K562 (cell line): ENCODE results near the gene IL1RL1. TPM values are rescaled to one million over a fixed set of nuclear protein-coding genes. Genes with fewer than 3 reads are reported as not detected.

Experiments used
- ATAC-seq: fragments of 200-7000 bp; cut with Tn5 transposase; 3 replicates; pipeline ENCODE4 v1.9.1; 2020; ENCODE audit warnings: moderate library complexity
- BruUV-seq: library from RNA; stranded (reverse); fragments of 400-500 nt; replicated peaks from 2 replicates; lab custom pipeline; 2021; lab: Mats Ljungman, UMichigan
- CTCF ChIA-PET: fragments of 300-600 bp; formaldehyde crosslinking; extraction: SDS; loops from one replicate; lab custom pipeline; 2021; ENCODE audit warnings: low intra/inter-chr PET ratio; lab: Yijun Ruan, JAX
- POLR2A ChIA-PET: fragments of 300-600, 350-650 bp; sonication (Branson Sonifier 250); formaldehyde crosslinking; extraction: SDS; loops from one replicate; lab custom pipeline; 2021; ENCODE audit warnings: antibody characterized with exemption, inconsistent platforms; lab: Yijun Ruan, JAX
- DNase-seq, 4 experiments: peaks; one replicate each; pipeline versions ENCODE4 v3.0.0 to v3.0.0-alpha.2; 2011 to 2018; ENCODE audit warnings: low spot score in 3 of 4, mixed read lengths in 3 of 4; ENCODE audit errors: extremely low read depth in 1 of 4
- FAIRE-seq: peaks from 2 replicates; lab custom pipeline; 2011; peaks lifted over from hg19 to GRCh38; lab: Jason Lieb, UNC
- H2AFZ ChIP-seq: 2 replicates; pipeline ENCODE4 v1.6.0; 2011; ENCODE audit warnings: low read depth, low read length, control low read depth, inconsistent platforms
- H3K27ac ChIP-seq: fragments of 200-600 bp; 3 replicates; pipeline ENCODE4 v1.8.0; 2011; ENCODE audit warnings: low read depth, mild to moderate bottlenecking, control low read depth, inconsistent platforms, low read length, moderate library complexity, mixed read lengths; ENCODE audit errors: extremely low read depth
- H3K27me3 ChIP-seq, 2 experiments: fragments of 300-600 bp in 1 of 2; 2 replicates in 1 of 2; 3 replicates in 1 of 2; pipeline versions ENCODE4 v1.6.0 to v1.8.0; 2011; ENCODE audit warnings: inconsistent platforms in 2 of 2, low read length in 2 of 2, mild to moderate bottlenecking in 1 of 2, mixed read lengths in 1 of 2, moderate library complexity in 1 of 2; ENCODE audit not compliant: control insufficient read depth in 2 of 2, insufficient read depth in 2 of 2
- H3K36me3 ChIP-seq: fragments of 300-600 bp; 3 replicates; pipeline ENCODE4 v1.8.0; 2011; ENCODE audit warnings: mild to moderate bottlenecking, low read length, inconsistent platforms; ENCODE audit not compliant: control insufficient read depth, insufficient read depth
- H3K4me1 ChIP-seq, 2 experiments: fragments of 200-600 bp in 1 of 2; replicated peaks in 1 of 2; 2 replicates in 1 of 2; 3 replicates in 1 of 2; pipeline versions ENCODE4 v1.5.1 to v1.8.0; 2011; ENCODE audit warnings: inconsistent platforms in 2 of 2, low read length in 2 of 2, mild to moderate bottlenecking in 1 of 2, mixed read lengths in 1 of 2, moderate library complexity in 1 of 2; ENCODE audit not compliant: control insufficient read depth in 2 of 2, insufficient read depth in 2 of 2
- H3K4me2 ChIP-seq: 2 replicates; pipeline ENCODE4 v1.6.1; 2011; ENCODE audit warnings: low read length, control low read depth, inconsistent platforms, mixed read lengths; ENCODE audit not compliant: insufficient read depth
- H3K4me3 ChIP-seq: fragments of 200-600 bp; sonication (generic), shearing (Covaris generic); 2 replicates; pipeline ENCODE4 v1.5.1; 2016; ENCODE audit warnings: control low read depth, inconsistent platforms
- H3K79me2 ChIP-seq: fragments of 200-600 bp; 3 replicates; pipeline ENCODE4 v1.8.0; 2011; ENCODE audit warnings: low read length, inconsistent platforms; ENCODE audit not compliant: control insufficient read depth, insufficient read depth
- H3K9ac ChIP-seq, 2 experiments: 2 replicates each; pipeline versions ENCODE4 v1.6.0 to v1.6.1; 2011; ENCODE audit warnings: low read depth in 2 of 2, low read length in 2 of 2, control low read depth in 1 of 2, inconsistent platforms in 1 of 2, mild to moderate bottlenecking in 1 of 2, mixed read lengths in 1 of 2; ENCODE audit not compliant: insufficient read depth in 1 of 2
- H3K9me1 ChIP-seq: one replicate; pipeline ENCODE4 v1.6.0; 2011; ENCODE audit warnings: inconsistent platforms, mild to moderate bottlenecking, low read length, moderate library complexity; ENCODE audit not compliant: control insufficient read depth, insufficient read depth
- H3K9me3 ChIP-seq: replicated peaks from 2 replicates; pipeline ENCODE4 v1.5.1; 2011; ENCODE audit warnings: low read depth, low read length, inconsistent platforms; ENCODE audit not compliant: control insufficient read depth, insufficient read depth
- H4K20me1 ChIP-seq: replicated peaks from 2 replicates; pipeline ENCODE4 v1.6.1; 2011; ENCODE audit warnings: low read length, inconsistent platforms, mixed read lengths; ENCODE audit not compliant: control insufficient read depth, insufficient read depth
- ASH1L ChIP-seq: fragments of 450-650 bp; IDR thresholded peaks from 2 replicates; pipeline ENCODE4 v1.6.1; 2018; ENCODE audit warnings: borderline replicate concordance, mild to moderate bottlenecking, low read depth; ENCODE audit not compliant: partially characterized antibody
- BHLHE40 ChIP-seq: IDR thresholded peaks from 2 replicates; pipeline ENCODE4 v1.6.1; 2011; ENCODE audit warnings: low read length, improper control_type of control experiment
- CHD4 ChIP-seq: fragments of 200-600 bp; sonication (generic); IDR thresholded peaks from 3 replicates; pipeline ENCODE4 v1.6.1; 2012; ENCODE audit warnings: low read depth, mild to moderate bottlenecking, mixed read lengths, low read length, inconsistent platforms; ENCODE audit not compliant: insufficient read depth, insufficient replicate concordance, poor library complexity, severe bottlenecking
- MYBL2 ChIP-seq, 2 experiments: fragments of 450-650 bp in 1 of 2; sonication (generic) in 1 of 2; formaldehyde crosslinking in 1 of 2; IDR thresholded peaks; 2 replicates each; pipeline versions ENCODE4 v1.6.1 to v1.8.1; 2017 to 2022; ENCODE audit warnings: borderline replicate concordance in 1 of 2, inconsistent platforms in 1 of 2, low read depth in 1 of 2, mild to moderate bottlenecking in 1 of 2, missing genetic modification reagents in 1 of 2, moderate library complexity in 1 of 2
- NCOA4 ChIP-seq: fragments of 450-650 bp; IDR thresholded peaks from 2 replicates; pipeline ENCODE4 v1.6.1; 2018; ENCODE audit warnings: mild to moderate bottlenecking; ENCODE audit not compliant: partially characterized antibody
- RAD21 ChIP-seq, 2 experiments: fragments of 250-450 bp in 1 of 2; fragments of 450-650 bp in 1 of 2; sonication (Bioruptor Pico) in 1 of 2; formaldehyde crosslinking in 1 of 2; IDR thresholded peaks in 1 of 2; conservative IDR thresholded peaks in 1 of 2; 2 replicates each; pipeline versions ENCODE4 v1.4.0 to v1.8.0; 2020 to 2022; ENCODE audit warnings: mild to moderate bottlenecking in 2 of 2, moderate library complexity in 1 of 2
- ZEB2 ChIP-seq: fragments of 450-650 bp; IDR thresholded peaks from 2 replicates; pipeline ENCODE4 v1.6.1; 2016
- ZNF253 ChIP-seq: fragments of 250-450 bp; sonication (Bioruptor Pico); conservative IDR thresholded peaks from 2 replicates; pipeline ENCODE4 v1.6.1; 2021; ENCODE audit warnings: mild to moderate bottlenecking
- ZNF445 ChIP-seq: fragments of 250-450 bp; sonication (Bioruptor Pico); IDR thresholded peaks from 2 replicates; pipeline ENCODE4 v1.4.0; 2020; ENCODE audit warnings: low read depth, mild to moderate bottlenecking, moderate library complexity
- WGBS: fragments of 100-300 bp; shearing (Covaris generic); methylation state at CpG from one replicate; pipeline ENCODE4 v1.1.6; 2016; ENCODE audit warnings: low coverage, mixed read lengths; ENCODE audit not compliant: insufficient coverage; ENCODE audit errors: missing lambda C conversion rate; 5-methylcytosine and 5-hydroxymethylcytosine counted together
- in situ Hi-C: fragments of 300-500 bp; cut with MboI; formaldehyde crosslinking; loops from 4 replicates; pipeline ENCODE4 v1.15.0; 2018; ENCODE audit warnings: inconsistent platforms, mixed read lengths
- intact Hi-C: fragments of 100-400 bp; cut with micrococcal nuclease; formaldehyde crosslinking; loops from 2 replicates; pipeline ENCODE4 v1.14.2; 2022
- polyA plus RNA-seq, 8 experiments: library from polyadenylated mRNA; depleted of rRNA in 4 of 8; stranded (reverse) in 5 of 8; unstranded in 3 of 8; fragments of >200 nt; fragmentation: Nextera tagmentation in 2 of 8; fragmentation: Illumina TruSeq in 1 of 8; extraction: Ambion mirVana in 2 of 8; extraction: Trizol in 1 of 8; gene quantifications; 2 replicates each; pipeline versions ENCODE4 v1.2.1 to v1.2.3, GENCODE V29; 2011 to 2014; ENCODE audit warnings: inconsistent platforms in 1 of 8, missing spikeins in 1 of 8
- total RNA-seq, 7 experiments: library from RNA; depleted of rRNA in 6 of 7; stranded (reverse); fragments of >200 nt in 6 of 7; fragmentation: Illumina TruSeq in 2 of 7; extraction: Trizol in 2 of 7; gene quantifications; 2 replicates each; pipeline versions ENCODE4 v1.2.1 to v1.2.3, GENCODE V29; 2011 to 2021; ENCODE audit warnings: low replicate concordance in 1 of 7
- TF ChIP-seq, protein P1 (sequence below), 3 experiments: fragments of 200-800 bp in 1 of 3; sonication (Bioruptor generic) in 1 of 3; sonication (generic) in 1 of 3; formaldehyde crosslinking in 1 of 3; IDR thresholded peaks; 2 replicates each; pipeline versions ENCODE4 v1.6.1 to v1.8.0; 2016 to 2022; ENCODE audit warnings: mild to moderate bottlenecking in 2 of 3, missing compliant biosample characterization in 2 of 3, missing genetic modification characterization in 2 of 3, missing genetic modification reagents in 1 of 3
- TF ChIP-seq, protein P2 (sequence below): fragments of 250-450 bp; sonication (Bioruptor Pico); IDR thresholded peaks from 2 replicates; pipeline ENCODE4 v1.8.0; 2021; ENCODE audit warnings: borderline replicate concordance, mild to moderate bottlenecking, moderate library complexity; ENCODE audit not compliant: poor library complexity, severe bottlenecking
- TF ChIP-seq, protein P3 (sequence below): fragments of 450-650 bp; formaldehyde crosslinking; IDR thresholded peaks from 2 replicates; pipeline ENCODE4 v1.4.0; 2020; ENCODE audit warnings: mild to moderate bottlenecking
- TF ChIP-seq, protein P4 (sequence below): fragments of 450-650 bp; IDR thresholded peaks from 2 replicates; pipeline ENCODE4 v1.7.0; 2016; ENCODE audit warnings: borderline replicate concordance

The IL1RL1 gene
- total and polyA plus RNA-seq, 9 of the 15 experiments (the other 6 are each of a cell fraction or from before 2014, with no cell fraction given), result 0.06 to 3.3 (median 0.59) TPM

DNA sequence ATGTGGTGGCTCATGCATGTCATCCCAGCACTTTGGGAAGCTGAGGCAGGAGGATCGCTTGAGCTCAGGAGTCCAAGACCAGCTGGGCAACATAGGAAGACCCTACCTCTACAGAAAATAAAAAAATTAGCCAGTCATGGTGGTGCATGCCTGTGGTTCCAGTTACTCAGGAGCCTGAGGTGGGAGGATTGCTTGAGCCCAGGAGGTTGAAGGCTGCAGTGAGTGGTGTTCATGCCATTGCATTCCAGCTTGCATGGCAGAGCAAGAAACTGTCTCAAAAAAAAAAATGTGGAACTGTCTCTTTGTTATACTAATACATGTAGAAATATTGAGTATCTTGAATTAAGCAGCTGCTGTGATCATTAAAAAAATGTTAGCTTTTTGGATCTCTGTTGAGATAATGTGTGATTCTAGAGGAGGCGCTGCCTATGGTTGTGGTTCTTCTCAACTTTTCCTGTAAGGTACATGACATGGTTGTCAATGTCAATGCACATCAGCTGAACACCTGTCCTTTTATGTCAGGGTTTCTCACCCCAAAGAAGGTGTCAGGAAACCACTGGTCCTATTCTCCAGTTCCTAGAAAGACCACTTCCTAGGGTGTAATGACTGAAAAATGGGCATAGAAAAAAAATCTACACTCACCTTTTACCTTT is 34.7 kb upstream of the IL1RL1 start:
- Histone ChIP-seq H3K79me2 (no peaks in the 10 kb centered on the region), H3K27ac (no peak overlapping the region), H2AFZ (no peak overlapping the region), H3K9ac (no peak overlapping the region), H3K9me3 (no peaks in the 10 kb centered on the region), H3K9me1 (no peaks in the 10 kb centered on the region), H3K4me3 (no peak overlapping the region), H3K36me3 (no peaks in the 10 kb centered on the region), H3K4me2 (no peak overlapping the region), H4K20me1 (no peaks in the 10 kb centered on the region), H3K27me3 (peaks cover 0 to 2% of the 10 kb centered on the region in 2 experiments; a peak in 2 of 5 replicates), H3K4me1 (no peaks in the 10 kb centered on the region; a peak in 1 of 5 replicates)
- DNase-seq (no peak), FAIRE-seq (no peak), ATAC-seq (no peak)
- ChIA-PET POLR2A (interaction anchor here (0.9 kb wide), 1 partner anchor 11 kb away, joined by 5 read pairs; no protein-coding TSS in a partner anchor), CTCF (no interaction called here)
- WGBS, result 0% methylated on average over 2 of the region's 2 CpGs
- in situ Hi-C loops (no loop called here), intact Hi-C loops (no loop called here)
- no TSS peak for BruUV-seq
- TF ChIP-seq ASH1L, result no peak
- TF ChIP-seq ZNF253, result no peak
- no peak for TF ChIP-seq ZNF445 (CRISPR knock-in tag)
- TF ChIP-seq ZEB2, result no peak
- TF ChIP-seq, protein P1, sequence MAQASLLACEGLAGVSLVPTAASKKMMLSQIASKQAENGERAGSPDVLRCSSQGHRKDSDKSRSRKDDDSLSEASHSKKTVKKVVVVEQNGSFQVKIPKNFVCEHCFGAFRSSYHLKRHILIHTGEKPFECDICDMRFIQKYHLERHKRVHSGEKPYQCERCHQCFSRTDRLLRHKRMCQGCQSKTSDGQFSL (CRISPR knock-in tag; IDR thresholded peaks at IDR 0.05), result no peak
- TF ChIP-seq, protein P1 (tag; IDR thresholded peaks at IDR 0.05), result no peak
- TF ChIP-seq BHLHE40, result no peak
- TF ChIP-seq, protein P2, sequence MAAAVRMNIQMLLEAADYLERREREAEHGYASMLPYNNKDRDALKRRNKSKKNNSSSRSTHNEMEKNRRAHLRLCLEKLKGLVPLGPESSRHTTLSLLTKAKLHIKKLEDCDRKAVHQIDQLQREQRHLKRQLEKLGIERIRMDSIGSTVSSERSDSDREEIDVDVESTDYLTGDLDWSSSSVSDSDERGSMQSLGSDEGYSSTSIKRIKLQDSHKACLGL (CRISPR knock-in tag), result no peak
- TF ChIP-seq NCOA4, result no peak
- TF ChIP-seq, protein P3, sequence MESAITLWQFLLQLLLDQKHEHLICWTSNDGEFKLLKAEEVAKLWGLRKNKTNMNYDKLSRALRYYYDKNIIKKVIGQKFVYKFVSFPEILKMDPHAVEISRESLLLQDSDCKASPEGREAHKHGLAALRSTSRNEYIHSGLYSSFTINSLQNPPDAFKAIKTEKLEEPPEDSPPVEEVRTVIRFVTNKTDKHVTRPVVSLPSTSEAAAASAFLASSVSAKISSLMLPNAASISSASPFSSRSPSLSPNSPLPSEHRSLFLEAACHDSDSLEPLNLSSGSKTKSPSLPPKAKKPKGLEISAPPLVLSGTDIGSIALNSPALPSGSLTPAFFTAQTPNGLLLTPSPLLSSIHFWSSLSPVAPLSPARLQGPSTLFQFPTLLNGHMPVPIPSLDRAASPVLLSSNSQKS, result no peak
- TF ChIP-seq, protein P4, sequence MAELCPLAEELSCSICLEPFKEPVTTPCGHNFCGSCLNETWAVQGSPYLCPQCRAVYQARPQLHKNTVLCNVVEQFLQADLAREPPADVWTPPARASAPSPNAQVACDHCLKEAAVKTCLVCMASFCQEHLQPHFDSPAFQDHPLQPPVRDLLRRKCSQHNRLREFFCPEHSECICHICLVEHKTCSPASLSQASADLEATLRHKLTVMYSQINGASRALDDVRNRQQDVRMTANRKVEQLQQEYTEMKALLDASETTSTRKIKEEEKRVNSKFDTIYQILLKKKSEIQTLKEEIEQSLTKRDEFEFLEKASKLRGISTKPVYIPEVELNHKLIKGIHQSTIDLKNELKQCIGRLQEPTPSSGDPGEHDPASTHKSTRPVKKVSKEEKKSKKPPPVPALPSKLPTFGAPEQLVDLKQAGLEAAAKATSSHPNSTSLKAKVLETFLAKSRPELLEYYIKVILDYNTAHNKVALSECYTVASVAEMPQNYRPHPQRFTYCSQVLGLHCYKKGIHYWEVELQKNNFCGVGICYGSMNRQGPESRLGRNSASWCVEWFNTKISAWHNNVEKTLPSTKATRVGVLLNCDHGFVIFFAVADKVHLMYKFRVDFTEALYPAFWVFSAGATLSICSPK, result no peak
- TF ChIP-seq RAD21 (CRISPR knock-in tag; conservative IDR thresholded peaks at IDR 0.05 in 1 of 2, IDR thresholded peaks at IDR 0.05 in 1 of 2), result no peak
- no peak for TF ChIP-seq CHD4
- TF ChIP-seq MYBL2 (IDR thresholded peaks at IDR 0.05; ENCODE audit: low read depth), result no peak
- no peak for TF ChIP-seq MYBL2 (CRISPR knock-in tag; IDR thresholded peaks at IDR 0.05; ENCODE audit: borderline replicate concordance)
